Body of pancreas (tissue), 4 donors: ENCODE data around the gene FAM83G. TPM values are rescaled to one million over a fixed set of nuclear protein-coding genes. Genes with fewer than 3 reads are reported as not detected.
"Not testable (repeated sequence)": the region's sequence is repeated elsewhere in the genome, so short reads cannot be mapped to it uniquely, and the experiment has no call there.

Experiments
- ATAC-seq: fragments of 150-250 bp; one replicate; pipeline ENCODE4 v1.9.1; 2016
- DNase-seq, 4 donors: peaks; one replicate each; pipeline ENCODE4 v3.0.0-alpha.2; 2019
- H3K27ac ChIP-seq, 4 donors: fragments of 200-600 bp; sonication (generic); 1 replicate in 3 of 4; 2 replicates in 1 of 4; pipeline versions ENCODE4 v1.5.1 to v1.6.1; 2016 to 2019; ENCODE audit warnings: mild to moderate bottlenecking in 1 of 4, mixed read lengths in 1 of 4, moderate library complexity in 1 of 4
- H3K27me3 ChIP-seq, 2 donors: fragments of 200-600 bp; sonication (generic); one replicate each; pipeline ENCODE4 v1.6.0; 2016; ENCODE audit warnings: mild to moderate bottlenecking in 1 of 2
- H3K36me3 ChIP-seq, 2 donors: fragments of 200-600 bp; sonication (generic); replicated peaks in 1 of 2; 2 replicates each; pipeline ENCODE4 v1.5.1; 2016; ENCODE audit warnings: low read depth in 2 of 2; ENCODE audit not compliant: insufficient read depth in 1 of 2
- H3K4me1 ChIP-seq: fragments of 200-600 bp; sonication (generic); one replicate; pipeline ENCODE4 v1.6.0; 2016
- H3K4me3 ChIP-seq, 2 donors: fragments of 200-600 bp; sonication (generic); 1 replicate in 1 of 2; 2 replicates in 1 of 2; pipeline ENCODE4 v1.5.1; 2016 to 2019
- H3K9me3 ChIP-seq, 3 donors: fragments of 200-600 bp; sonication (generic); 1 replicate in 2 of 3; 2 replicates in 1 of 3; pipeline ENCODE4 v1.5.1; 2016
- POLR2A ChIP-seq, 3 donors: fragments of 450-650 bp; IDR thresholded peaks; one replicate each; pipeline ENCODE4 v1.6.1; 2016; ENCODE audit warnings: antibody characterized with exemption in 3 of 3, mild to moderate bottlenecking in 2 of 3
- WGBS, 2 donors: methylation state at CpG; one replicate each; pipeline ENCODE4 v1.1.5; 2017; 5-methylcytosine and 5-hydroxymethylcytosine counted together
- intact Hi-C: fragments of 100-400 bp; cut with DNase I; formaldehyde crosslinking; loops from one replicate; pipeline ENCODE4 v1.15.1; 2023
- total RNA-seq, 2 donors: library from RNA; depleted of rRNA; stranded (reverse); fragments of >200 nt; gene quantifications; one replicate each; pipeline ENCODE4 v1.1.0, GENCODE V29; 2016
- TF ChIP-seq, protein P1 (sequence below), 7 experiments: fragments of 450-650 bp in 4 of 7; fragments of 200-600 bp in 3 of 7; sonication (generic) in 3 of 7; IDR thresholded peaks; one replicate each; pipeline ENCODE4 v1.5.1; 2016 to 2019; ENCODE audit warnings: antibody characterized with exemption in 7 of 7

The FAM83G gene
- total RNA-seq, 2 donors from 2014 or later, result 11.4 to 16.5 TPM

- Histone ChIP-seq H3K27ac (no peak overlapping the region), H3K4me1 (no peaks in the 10 kb centered on the region), H3K36me3 (no peaks in the 10 kb centered on the region), H3K4me3 (no peak overlapping the region), H3K9me3 (no peaks in the 10 kb centered on the region), H3K27me3 (no peaks in the 10 kb centered on the region)
- TF ChIP-seq, protein P1, sequence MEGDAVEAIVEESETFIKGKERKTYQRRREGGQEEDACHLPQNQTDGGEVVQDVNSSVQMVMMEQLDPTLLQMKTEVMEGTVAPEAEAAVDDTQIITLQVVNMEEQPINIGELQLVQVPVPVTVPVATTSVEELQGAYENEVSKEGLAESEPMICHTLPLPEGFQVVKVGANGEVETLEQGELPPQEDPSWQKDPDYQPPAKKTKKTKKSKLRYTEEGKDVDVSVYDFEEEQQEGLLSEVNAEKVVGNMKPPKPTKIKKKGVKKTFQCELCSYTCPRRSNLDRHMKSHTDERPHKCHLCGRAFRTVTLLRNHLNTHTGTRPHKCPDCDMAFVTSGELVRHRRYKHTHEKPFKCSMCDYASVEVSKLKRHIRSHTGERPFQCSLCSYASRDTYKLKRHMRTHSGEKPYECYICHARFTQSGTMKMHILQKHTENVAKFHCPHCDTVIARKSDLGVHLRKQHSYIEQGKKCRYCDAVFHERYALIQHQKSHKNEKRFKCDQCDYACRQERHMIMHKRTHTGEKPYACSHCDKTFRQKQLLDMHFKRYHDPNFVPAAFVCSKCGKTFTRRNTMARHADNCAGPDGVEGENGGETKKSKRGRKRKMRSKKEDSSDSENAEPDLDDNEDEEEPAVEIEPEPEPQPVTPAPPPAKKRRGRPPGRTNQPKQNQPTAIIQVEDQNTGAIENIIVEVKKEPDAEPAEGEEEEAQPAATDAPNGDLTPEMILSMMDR (IDR thresholded peaks at IDR 0.05), result no peak
- no peak for TF ChIP-seq POLR2A (IDR thresholded peaks at IDR 0.05)
- no peak for DNase-seq
- intact Hi-C loops, result no loop called here
- ATAC-seq, result no peak
- 77 to 88% methylated on average over 5 to 22 of the region's 22 CpGs for WGBS, 2 donors
Observed at GRCh38 chr17:18959071-18959844, 45.3 kb downstream of the FAM83G start.

DNA sequence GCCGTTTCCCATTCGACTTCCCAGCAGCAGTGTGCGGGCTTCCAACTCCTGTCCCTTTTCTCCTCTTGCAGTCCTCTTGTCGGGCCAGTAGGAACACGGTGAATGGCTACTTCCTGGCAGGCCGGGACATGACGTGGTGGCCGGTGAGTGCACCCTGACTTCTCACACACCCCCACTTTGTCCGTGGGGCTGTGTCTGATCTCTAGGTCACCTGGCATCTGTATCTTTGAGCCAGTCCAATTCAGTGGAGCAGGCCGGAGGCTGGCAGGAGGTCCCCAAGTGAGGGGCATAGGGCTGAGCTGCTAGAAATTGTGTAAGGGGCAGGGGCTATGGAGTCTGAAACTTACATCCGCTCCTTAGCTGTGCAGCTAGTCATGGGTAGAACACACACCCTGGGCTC lies 46.0 kb downstream of the FAM83G start:
- H3K27me3 ChIP-seq, result no peaks in the 10 kb centered on the region
- no peak overlapping the region for H3K4me3 ChIP-seq
- no peak for TF ChIP-seq POLR2A (IDR thresholded peaks at IDR 0.05)
- TF ChIP-seq, protein P1 (IDR thresholded peaks at IDR 0.05), result no peak

DNA sequence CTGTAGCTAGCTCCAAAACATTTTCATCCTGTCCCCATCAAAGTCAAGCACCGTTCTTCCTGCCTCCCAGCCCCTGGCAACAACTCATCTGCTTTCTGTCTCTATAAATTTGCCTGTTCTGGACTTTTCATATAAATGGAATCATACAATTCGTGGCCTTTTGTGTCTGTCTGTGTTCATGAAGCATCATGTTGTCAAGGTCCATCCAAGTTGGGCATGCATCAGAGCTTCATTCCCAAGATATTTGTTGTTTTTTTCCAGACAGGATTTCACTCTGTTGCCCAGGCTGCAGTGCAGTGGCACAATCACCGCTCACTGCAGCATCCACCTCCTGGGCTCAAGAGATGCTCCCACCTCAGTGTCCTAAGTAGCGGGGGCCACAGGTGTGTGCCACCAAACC lies 46.7 kb downstream of the FAM83G start:
- DNase-seq, result no peak
- Histone ChIP-seq H3K36me3 (no peaks in the 10 kb centered on the region), H3K4me1 (no peaks in the 10 kb centered on the region), H3K9me3 (no peaks in the 10 kb centered on the region), H3K4me3 (no peak overlapping the region), H3K27me3 (no peaks in the 10 kb centered on the region), H3K27ac (no peak overlapping the region)
- no peak for ATAC-seq
- intact Hi-C loops, result no loop called here
- no peak for TF ChIP-seq POLR2A (IDR thresholded peaks at IDR 0.05)
- TF ChIP-seq, protein P1 (IDR thresholded peaks at IDR 0.05), result no peak
- WGBS, 2 donors, result 75 to 76% methylated on average over 4 of the region's 4 CpGs

More for the DNA sequence above, 46.0 kb downstream of the FAM83G start:
- Histone ChIP-seq H3K27ac (no peak overlapping the region), H3K4me1 (no peaks in the 10 kb centered on the region), H3K36me3 (no peaks in the 10 kb centered on the region), H3K9me3 (no peaks in the 10 kb centered on the region)
- no peak for ATAC-seq
- intact Hi-C loops, result no loop called here
- no peak for DNase-seq
- WGBS, 2 donors, result 76 to 83% methylated on average over 10 to 11 of the region's 11 CpGs

DNA sequence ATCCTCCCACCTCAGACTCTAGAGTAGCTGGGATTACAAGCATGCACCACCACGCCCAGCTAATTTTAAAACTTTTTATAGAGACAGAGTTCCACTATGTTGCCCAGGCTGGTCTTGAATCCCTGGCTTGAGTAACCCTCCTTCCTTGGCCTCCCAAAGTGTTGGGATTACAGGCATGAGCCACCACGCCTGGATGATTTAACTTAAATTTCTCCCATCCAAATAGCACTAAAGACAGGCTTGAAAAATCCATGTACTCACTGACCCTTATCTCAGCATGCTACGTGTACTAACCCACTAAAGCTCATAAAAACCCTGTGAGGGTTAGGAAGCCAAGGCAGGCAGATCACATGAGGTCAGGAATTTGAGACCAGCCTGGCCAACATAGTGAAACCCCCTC lies 48.0 kb downstream of the FAM83G start:
- WGBS, 2 donors, result 88 to 94% methylated on average over 3 of the region's 3 CpGs
- Histone ChIP-seq H3K36me3 (no peaks in the 10 kb centered on the region), H3K4me3 (no peak overlapping the region), H3K9me3 (no peaks in the 10 kb centered on the region), H3K27me3 (no peaks in the 10 kb centered on the region), H3K27ac (no peak overlapping the region), H3K4me1 (peaks cover 2% of the 10 kb centered on the region)
- intact Hi-C loops, result no loop called here
- TF ChIP-seq POLR2A (IDR thresholded peaks at IDR 0.05), result no peak
- TF ChIP-seq, protein P1 (IDR thresholded peaks at IDR 0.05), result no peak
- ATAC-seq (no peak), DNase-seq (no peak)

- H3K36me3 ChIP-seq, H3K9me3 ChIP-seq, H3K4me3 ChIP-seq, intact Hi-C loops, H3K27ac ChIP-seq, DNase-seq, H3K4me1 ChIP-seq, H3K27me3 ChIP-seq, ATAC-seq: not testable (repeated sequence)
- 87 to 97% methylated on average over 6 of the region's 6 CpGs for WGBS, 2 donors
Observed at GRCh38 chr17:18956021-18956420, 48.5 kb downstream of the FAM83G start.
